Activated B cell treated with CpG ODN at 0.5 μM for 24 hours (primary cell): ENCODE results near the gene FGFBP3. TPM values are rescaled to one million over a fixed set of nuclear protein-coding genes. Genes with fewer than 3 reads are reported as not detected.

Source experiments
- ATAC-seq: fragments of 200-7000 bp; cut with Tn5 transposase; one replicate; pipeline ENCODE4 v1.10.0; 2021; ENCODE audit warnings: low read depth, mild to moderate bottlenecking, moderate library complexity
- CTCF ChIA-PET: fragments of 350-600 bp; sonication (Branson Sonifier 250); formaldehyde crosslinking; loops from one replicate; lab custom pipeline; 2021; ENCODE audit warnings: antibody characterized with exemption; lab: Charles Lee
- POLR2A ChIA-PET: fragments of 350-600 bp; sonication (Branson Sonifier 250); formaldehyde crosslinking; loops from one replicate; lab custom pipeline; 2021; ENCODE audit warnings: antibody characterized with exemption; lab: Charles Lee
- DNase-seq: peaks from one replicate; pipeline ENCODE4 v3.0.0; 2022
- H3K27ac Mint-ChIP-seq: one replicate; pipeline ENCODE4 v1.8.0; 2020; ENCODE audit warnings: mixed read lengths
- H3K27me3 Mint-ChIP-seq: one replicate; pipeline ENCODE4 v1.8.0; 2021; ENCODE audit warnings: mixed read lengths
- H3K36me3 Mint-ChIP-seq: one replicate; pipeline ENCODE4 v1.8.0; 2021; ENCODE audit warnings: low read depth, mixed read lengths
- H3K4me1 Mint-ChIP-seq: one replicate; pipeline ENCODE4 v1.8.0; 2021; ENCODE audit warnings: mixed read lengths
- H3K4me3 Mint-ChIP-seq: one replicate; pipeline ENCODE4 v1.8.0; 2020; ENCODE audit warnings: mild to moderate bottlenecking, mixed read lengths
- H3K9me3 Mint-ChIP-seq: one replicate; pipeline ENCODE4 v1.8.0; 2020; ENCODE audit warnings: mixed read lengths
- intact Hi-C: fragments of 100-400 bp; cut with micrococcal nuclease; formaldehyde crosslinking; loops from one replicate; pipeline ENCODE4 v1.15.1; 2024
- total RNA-seq: library from RNA; stranded (reverse); gene quantifications from 2 replicates; pipeline ENCODE4 v1.2.3, GENCODE V29; 2022
- TF ChIP-seq, protein P1 (sequence below): fragments of 200-600 bp; IDR thresholded peaks from one replicate; pipeline ENCODE4 v1.8.0; 2022; ENCODE audit warnings: antibody characterized with exemption, mild to moderate bottlenecking

FGFBP3 gene, protein sequence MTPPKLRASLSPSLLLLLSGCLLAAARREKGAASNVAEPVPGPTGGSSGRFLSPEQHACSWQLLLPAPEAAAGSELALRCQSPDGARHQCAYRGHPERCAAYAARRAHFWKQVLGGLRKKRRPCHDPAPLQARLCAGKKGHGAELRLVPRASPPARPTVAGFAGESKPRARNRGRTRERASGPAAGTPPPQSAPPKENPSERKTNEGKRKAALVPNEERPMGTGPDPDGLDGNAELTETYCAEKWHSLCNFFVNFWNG
- 1.8 and 2.0 TPM in 2 replicates for total RNA-seq

GRCh38 chr10:91909117-91909677 lies at the start of gene FGFBP3:
TSS of gene FGFBP3 (minus strand) at chr10:91909486. CDS start at chr10:91908969, 517 bp downstream.
- peaks cover 2% of the 10 kb centered on the region for H3K9me3 Mint-ChIP-seq
- ATAC-seq: no peak
- peaks cover 2% of the 10 kb centered on the region for H3K36me3 Mint-ChIP-seq
- H3K27ac Mint-ChIP-seq: peak within 1 kb of the TSS; percentile 86
- TF ChIP-seq, protein P1, sequence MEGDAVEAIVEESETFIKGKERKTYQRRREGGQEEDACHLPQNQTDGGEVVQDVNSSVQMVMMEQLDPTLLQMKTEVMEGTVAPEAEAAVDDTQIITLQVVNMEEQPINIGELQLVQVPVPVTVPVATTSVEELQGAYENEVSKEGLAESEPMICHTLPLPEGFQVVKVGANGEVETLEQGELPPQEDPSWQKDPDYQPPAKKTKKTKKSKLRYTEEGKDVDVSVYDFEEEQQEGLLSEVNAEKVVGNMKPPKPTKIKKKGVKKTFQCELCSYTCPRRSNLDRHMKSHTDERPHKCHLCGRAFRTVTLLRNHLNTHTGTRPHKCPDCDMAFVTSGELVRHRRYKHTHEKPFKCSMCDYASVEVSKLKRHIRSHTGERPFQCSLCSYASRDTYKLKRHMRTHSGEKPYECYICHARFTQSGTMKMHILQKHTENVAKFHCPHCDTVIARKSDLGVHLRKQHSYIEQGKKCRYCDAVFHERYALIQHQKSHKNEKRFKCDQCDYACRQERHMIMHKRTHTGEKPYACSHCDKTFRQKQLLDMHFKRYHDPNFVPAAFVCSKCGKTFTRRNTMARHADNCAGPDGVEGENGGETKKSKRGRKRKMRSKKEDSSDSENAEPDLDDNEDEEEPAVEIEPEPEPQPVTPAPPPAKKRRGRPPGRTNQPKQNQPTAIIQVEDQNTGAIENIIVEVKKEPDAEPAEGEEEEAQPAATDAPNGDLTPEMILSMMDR: no peak
- H3K27me3 Mint-ChIP-seq: peaks cover 3% of the 10 kb centered on the region
- POLR2A ChIA-PET: interaction anchor here (1.0 to 3.1 kb wide), 8 partner anchors 14 to 1038 kb away, joined by 3 to 47 read pairs (median 4); partner anchors contain the start of genes BTAF1, RPP30 and TNKS2
- H3K4me1 Mint-ChIP-seq: peaks cover 19% of the 10 kb centered on the region
- no peak for DNase-seq
- H3K4me3 Mint-ChIP-seq: peak within 1 kb of the TSS; percentile 92
- CTCF ChIA-PET: interaction anchor here (1.1 to 2.5 kb wide), 5 partner anchors 9 to 150 kb away, joined by 3 to 18 read pairs (median 9); partner anchors contain the start of gene BTAF1
- intact Hi-C loops: loop anchor here (2.0 to 5.0 kb wide), 4 partner anchors 44 to 1037 kb away; partner anchors contain the start of genes RPP30 and TNKS2

DNA sequence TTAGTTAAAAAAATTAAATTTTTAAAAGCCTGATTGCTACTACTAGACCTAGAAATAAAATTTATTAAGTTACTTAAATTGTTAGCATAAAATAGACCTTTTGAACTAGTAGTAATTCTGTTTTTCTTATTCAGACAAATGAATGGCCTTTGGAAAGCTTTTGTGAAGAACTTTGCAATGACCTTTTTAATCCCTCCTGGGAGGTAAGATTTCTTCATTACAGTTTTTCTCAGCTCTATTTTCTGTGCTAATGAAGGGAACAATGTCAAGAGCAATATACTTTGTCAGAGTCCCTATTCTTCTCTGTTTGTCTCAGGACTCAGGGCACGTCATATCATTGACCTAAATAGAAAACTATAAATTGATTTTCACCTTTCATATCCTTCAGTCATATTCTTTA lies 47.8 kb upstream of the FGFBP3 start:
- CTCF ChIA-PET: no interaction called here
- POLR2A ChIA-PET: no interaction called here
- no peak overlapping the region for H3K4me3 Mint-ChIP-seq
- TF ChIP-seq, protein P1: no peak
- no peaks in the 10 kb centered on the region for H3K4me1 Mint-ChIP-seq
- DNase-seq: no peak
- intact Hi-C loops: no loop called here
- H3K9me3 Mint-ChIP-seq: no peaks in the 10 kb centered on the region
- H3K27ac Mint-ChIP-seq: no peak overlapping the region
- ATAC-seq: no peak
- no peaks in the 10 kb centered on the region for H3K27me3 Mint-ChIP-seq
- H3K36me3 Mint-ChIP-seq: peaks cover 83% of the 10 kb centered on the region

- CTCF ChIA-PET: no interaction called here
- H3K27me3 Mint-ChIP-seq: no peaks in the 10 kb centered on the region
- H3K27ac Mint-ChIP-seq: no peak overlapping the region
- intact Hi-C loops: no loop called here
- H3K36me3 Mint-ChIP-seq: peaks cover 83% of the 10 kb centered on the region
- H3K4me1 Mint-ChIP-seq: no peaks in the 10 kb centered on the region
- DNase-seq (no peak), ATAC-seq (no peak)
- POLR2A ChIA-PET: no interaction called here
- H3K9me3 Mint-ChIP-seq: no peaks in the 10 kb centered on the region
- H3K4me3 Mint-ChIP-seq: no peak overlapping the region
- TF ChIP-seq, protein P1: no peak
Measured at GRCh38 chr10:91955114-91955513, 45.8 kb upstream of the FGFBP3 start.

GRCh38 chr10:91953600-91954160 lies 44.4 kb upstream of the FGFBP3 start:
- H3K4me1 Mint-ChIP-seq: no peaks in the 10 kb centered on the region
- H3K27me3 Mint-ChIP-seq: no peaks in the 10 kb centered on the region
- no peak overlapping the region for H3K27ac Mint-ChIP-seq
- peaks cover 81% of the 10 kb centered on the region for H3K36me3 Mint-ChIP-seq
- ChIA-PET POLR2A (no interaction called here), CTCF (no interaction called here)
- no peaks in the 10 kb centered on the region for H3K9me3 Mint-ChIP-seq
- TF ChIP-seq, protein P1: no peak
- no peak overlapping the region for H3K4me3 Mint-ChIP-seq
- DNase-seq: no peak
- no peak for ATAC-seq
- intact Hi-C loops: no loop called here
